Central memory CD8-positive, alpha-beta T cell (primary cell): Measurements from ENCODE around the gene PGM2L1.
"Not testable (repeated sequence)": the region's sequence is repeated elsewhere in the genome, so short reads cannot be mapped to it uniquely, and the experiment has no call there.

Experiments used
- ATAC-seq: fragments of 150-1000 bp; cut with Tn5 transposase; replicated peaks from 2 replicates; pipeline ENCODE4 v1.10.0; 2022; ENCODE audit warnings: mild to moderate bottlenecking, moderate FRiP score, moderate number of reproducible peaks; ENCODE audit not compliant: poor library complexity, severe bottlenecking; ENCODE audit errors: extremely low read depth
- DNase-seq, 2 donors: peaks; one replicate each; pipeline ENCODE4 v3.0.0; 2021; ENCODE audit warnings: low spot score in 2 of 2
- H3K27ac Mint-ChIP-seq: one replicate; pipeline ENCODE4 v1.8.0; 2022; ENCODE audit warnings: low read depth, mild to moderate bottlenecking, moderate library complexity, mixed read lengths
- H3K27me3 Mint-ChIP-seq: one replicate; pipeline ENCODE4 v1.8.0; 2022; ENCODE audit warnings: mixed read lengths
- H3K36me3 Mint-ChIP-seq: one replicate; pipeline ENCODE4 v1.8.0; 2022; ENCODE audit warnings: mild to moderate bottlenecking, moderate library complexity, mixed read lengths; ENCODE audit not compliant: insufficient read depth
- H3K4me1 Mint-ChIP-seq: one replicate; pipeline ENCODE4 v1.8.0; 2022; ENCODE audit warnings: mixed read lengths
- H3K4me3 Mint-ChIP-seq: one replicate; pipeline ENCODE4 v1.8.0; 2022; ENCODE audit warnings: mild to moderate bottlenecking, moderate library complexity, mixed read lengths
- H3K9me3 Mint-ChIP-seq: one replicate; pipeline ENCODE4 v1.8.0; 2022; ENCODE audit warnings: mixed read lengths

Gene PGM2L1

GRCh38 chr11:74418509-74418895 lies 20.3 kb upstream of the PGM2L1 start:
- no peak overlapping the region for H3K4me3 Mint-ChIP-seq
- ATAC-seq (no peak), DNase-seq (no peak)
- H3K4me1 Mint-ChIP-seq, result no peaks in the 10 kb centered on the region
- no peaks in the 10 kb centered on the region for H3K27me3 Mint-ChIP-seq
- no peak overlapping the region for H3K27ac Mint-ChIP-seq
- H3K9me3 Mint-ChIP-seq, result no peaks in the 10 kb centered on the region
- H3K36me3 Mint-ChIP-seq, result no peaks in the 10 kb centered on the region

- ATAC-seq, result no peak
- Mint-ChIP-seq H3K36me3 (no peaks in the 10 kb centered on the region), H3K27me3 (peaks cover 2% of the 10 kb centered on the region), H3K4me3 (no peak overlapping the region), H3K27ac (no peak overlapping the region), H3K4me1 (no peaks in the 10 kb centered on the region), H3K9me3 (no peaks in the 10 kb centered on the region)
- DNase-seq, result no peak
These were observed 19.8 kb upstream of the PGM2L1 start for GRCh38 chr11:74417860-74418508.

DNA sequence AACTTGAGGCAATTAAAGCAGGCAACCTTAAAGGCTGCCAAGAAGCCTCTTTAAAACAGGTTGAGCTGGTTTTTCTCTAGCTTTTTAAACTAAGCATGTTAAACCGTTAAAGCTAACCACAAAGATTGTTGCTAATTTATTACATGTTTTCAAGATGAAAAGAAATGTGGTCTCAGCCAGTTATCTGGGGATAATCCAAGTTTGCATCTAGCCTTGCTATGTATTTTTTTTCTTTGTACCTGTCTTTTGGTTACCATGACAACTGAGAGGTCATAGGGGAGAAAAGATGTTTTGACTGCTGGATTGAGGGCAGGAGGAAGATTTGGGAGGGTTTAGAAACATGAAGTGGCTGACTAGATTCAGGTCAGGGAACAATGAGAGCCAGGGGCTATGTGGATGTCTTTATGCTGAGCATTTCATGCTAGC lies 19.2 kb upstream of the PGM2L1 start:
- no peaks in the 10 kb centered on the region for H3K4me1 Mint-ChIP-seq
- peak; percentile 49 for ATAC-seq
- no peak overlapping the region for H3K4me3 Mint-ChIP-seq
- H3K27me3 Mint-ChIP-seq, result peaks cover 8% of the 10 kb centered on the region
- H3K27ac Mint-ChIP-seq, result no peak overlapping the region
- no peaks in the 10 kb centered on the region for H3K36me3 Mint-ChIP-seq
- no peaks in the 10 kb centered on the region for H3K9me3 Mint-ChIP-seq
- DNase-seq, result no peak

DNA sequence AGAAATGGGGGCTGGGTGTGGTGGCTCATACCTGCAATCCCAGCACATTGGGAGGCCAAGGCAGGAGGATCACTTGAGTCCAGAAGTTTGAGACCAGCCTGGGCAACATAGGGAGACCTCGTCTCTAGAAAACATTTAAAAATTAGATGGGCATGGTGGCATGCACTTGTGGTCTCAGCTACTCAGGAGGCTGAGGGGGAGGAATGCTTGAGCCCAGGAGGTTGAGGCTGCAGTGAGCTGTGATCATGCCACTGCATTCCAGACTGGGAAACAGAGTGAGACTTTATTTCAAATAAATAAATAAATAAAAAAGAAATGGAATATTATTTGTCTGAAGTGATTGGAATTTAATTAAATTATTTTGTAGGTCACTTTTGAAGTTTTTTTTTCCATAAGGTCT lies 18.7 kb upstream of the PGM2L1 start:
- not testable (repeated sequence) for H3K4me1 Mint-ChIP-seq, H3K4me3 Mint-ChIP-seq, H3K36me3 Mint-ChIP-seq, DNase-seq, ATAC-seq, H3K27ac Mint-ChIP-seq, H3K9me3 Mint-ChIP-seq
- peaks cover 12% of the 10 kb centered on the region for H3K27me3 Mint-ChIP-seq

DNA sequence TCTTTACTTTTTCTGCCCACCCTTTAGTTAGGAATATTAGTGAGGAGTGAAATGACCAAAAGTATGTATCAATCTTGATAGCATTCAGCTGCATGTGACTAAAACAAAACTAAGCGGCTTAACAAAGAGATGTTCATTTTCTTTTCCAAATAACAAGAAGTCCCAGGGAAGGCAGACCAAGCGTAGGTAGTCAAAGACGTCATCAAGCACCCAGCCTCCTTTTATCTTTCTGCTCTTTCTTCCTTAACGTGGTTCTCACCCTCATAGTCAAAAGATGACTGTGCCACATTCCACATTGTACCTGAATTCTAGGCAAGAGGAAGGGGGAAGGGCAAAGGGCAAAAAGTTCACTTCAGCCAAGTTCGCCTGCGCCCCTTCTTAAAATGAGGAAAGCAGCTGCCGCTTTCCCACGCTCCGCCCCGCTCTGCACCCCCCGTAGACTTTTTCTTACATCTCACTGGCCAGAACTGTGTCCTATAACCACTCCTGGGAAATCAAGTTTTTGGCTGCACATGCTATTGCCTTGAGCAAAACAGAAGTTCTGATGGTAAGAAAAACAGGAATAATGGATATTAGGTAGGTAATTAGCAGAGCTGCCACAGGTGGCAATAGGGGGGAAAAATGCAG lies 14.6 kb upstream of the PGM2L1 start:
- Mint-ChIP-seq H3K4me3 (no peak overlapping the region), H3K4me1 (no peaks in the 10 kb centered on the region), H3K9me3 (no peaks in the 10 kb centered on the region), H3K36me3 (no peaks in the 10 kb centered on the region), H3K27me3 (peaks cover 24% of the 10 kb centered on the region), H3K27ac (no peak overlapping the region)
- DNase-seq, result no peak
- ATAC-seq, result no peak

DNA sequence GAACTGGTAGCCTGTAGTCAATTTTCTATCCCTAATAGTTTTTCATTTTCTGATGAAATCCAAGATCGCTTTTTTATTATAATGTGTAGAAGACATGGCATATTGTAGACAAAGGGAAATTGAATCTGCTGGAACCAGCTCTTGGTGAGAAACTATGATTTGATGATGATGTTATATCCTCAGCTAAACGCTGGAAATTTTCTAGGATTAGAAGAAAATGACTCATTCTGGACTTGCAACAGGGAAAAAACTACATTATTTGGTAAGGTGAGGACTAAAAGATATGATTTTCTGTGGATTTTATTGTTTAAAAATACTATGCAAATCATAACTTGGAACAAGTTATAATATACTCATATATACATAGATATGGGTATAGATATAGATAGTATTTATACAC lies 14.1 kb upstream of the PGM2L1 start:
- Mint-ChIP-seq H3K4me1 (no peaks in the 10 kb centered on the region), H3K4me3 (no peak overlapping the region), H3K9me3 (no peaks in the 10 kb centered on the region), H3K27ac (no peak overlapping the region), H3K27me3 (peaks cover 24% of the 10 kb centered on the region), H3K36me3 (no peaks in the 10 kb centered on the region)
- DNase-seq, result no peak
- no peak for ATAC-seq

DNA sequence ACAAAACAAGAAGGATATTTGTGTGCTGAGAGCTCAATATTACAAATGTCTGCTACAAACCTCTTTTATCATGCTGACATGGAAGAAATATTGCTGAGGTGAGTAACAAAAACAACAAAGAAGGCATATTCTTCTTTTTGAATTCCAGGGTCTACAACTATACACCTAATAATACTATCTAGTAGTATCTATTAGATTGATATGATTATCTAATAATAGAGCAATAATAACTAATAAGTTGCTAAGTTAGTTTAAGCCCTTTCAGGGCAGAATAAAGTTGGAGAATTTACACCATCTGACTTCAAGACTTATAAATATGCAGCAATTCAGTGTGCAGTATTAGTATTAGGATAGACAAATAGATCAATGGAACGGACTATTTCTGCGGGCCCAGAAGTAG lies 11.4 kb upstream of the PGM2L1 start:
- ATAC-seq (no peak), DNase-seq (no peak)
- Mint-ChIP-seq H3K4me3 (no peak overlapping the region), H3K4me1 (no peaks in the 10 kb centered on the region), H3K36me3 (no peaks in the 10 kb centered on the region), H3K27ac (no peak overlapping the region), H3K27me3 (peaks cover 24% of the 10 kb centered on the region), H3K9me3 (no peaks in the 10 kb centered on the region)

GRCh38 chr11:74403607-74404321 lies 5.5 kb upstream of the PGM2L1 start:
- Mint-ChIP-seq H3K27ac (no peak overlapping the region), H3K27me3 (no peaks in the 10 kb centered on the region), H3K4me3 (no peak overlapping the region), H3K36me3 (no peaks in the 10 kb centered on the region), H3K9me3 (no peaks in the 10 kb centered on the region), H3K4me1 (peaks cover 6% of the 10 kb centered on the region)
- no peak for ATAC-seq
- DNase-seq, result no peak

- peaks cover 2% of the 10 kb centered on the region for H3K36me3 Mint-ChIP-seq
- no peak overlapping the region for H3K4me3 Mint-ChIP-seq
- H3K27me3 Mint-ChIP-seq, result no peaks in the 10 kb centered on the region
- ATAC-seq, result no peak
- no peaks in the 10 kb centered on the region for H3K9me3 Mint-ChIP-seq
- no peak for DNase-seq
- H3K4me1 Mint-ChIP-seq, result peaks cover 13% of the 10 kb centered on the region
- no peak overlapping the region for H3K27ac Mint-ChIP-seq
These were observed 2.4 kb upstream of the PGM2L1 start for GRCh38 chr11:74400606-74401005.

DNA sequence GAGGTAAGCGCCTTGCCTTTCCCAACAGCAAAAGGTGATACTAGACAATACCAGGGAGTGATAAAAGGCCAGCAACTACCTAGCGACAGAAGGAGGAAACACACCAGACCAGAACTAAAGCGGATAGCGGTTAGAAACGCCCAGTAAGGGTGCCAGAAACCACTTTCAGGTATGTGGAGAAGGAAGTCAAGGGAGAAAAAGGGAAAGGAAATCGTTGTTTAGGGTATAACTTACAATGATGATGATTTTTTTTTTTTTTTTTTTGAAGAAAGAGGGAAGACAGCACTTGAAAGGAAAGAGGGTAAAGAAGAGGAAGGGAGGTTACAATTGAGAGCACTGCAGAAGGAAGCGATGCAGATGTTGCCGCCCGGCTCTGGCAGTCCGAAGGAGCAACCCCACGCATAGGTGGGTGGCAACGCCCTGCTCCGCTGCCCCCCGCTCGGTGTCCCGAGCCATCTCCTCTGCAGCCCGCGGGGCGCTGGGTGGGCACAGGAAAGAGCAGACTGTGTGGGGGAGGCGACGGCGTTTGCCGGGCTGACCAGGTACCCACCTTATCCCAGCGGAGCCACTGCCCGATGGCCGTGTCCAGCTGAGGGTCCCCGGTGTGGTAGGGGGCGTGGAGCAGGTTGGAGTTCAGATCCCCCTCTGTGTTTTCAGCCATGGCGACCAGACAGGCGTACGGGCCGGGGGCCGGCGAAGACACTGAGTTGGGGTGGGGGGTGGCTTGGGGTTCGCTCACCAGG lies 561 bp downstream of the PGM2L1 start:
- Mint-ChIP-seq H3K27me3 (no peaks in the 10 kb centered on the region), H3K36me3 (peaks cover 2% of the 10 kb centered on the region), H3K9me3 (no peaks in the 10 kb centered on the region), H3K4me1 (peaks cover 20% of the 10 kb centered on the region), H3K27ac (peak overlapping the region; percentile 29), H3K4me3 (peak overlapping the region; percentile 79)
- peak; percentile 41 for ATAC-seq
- peak in 1 of 2 donors; percentile 28 for DNase-seq

- H3K9me3 Mint-ChIP-seq, result no peaks in the 10 kb centered on the region
- H3K27ac Mint-ChIP-seq, result no peak overlapping the region
- ATAC-seq (no peak), DNase-seq (no peak)
- H3K4me3 Mint-ChIP-seq, result no peak overlapping the region
- H3K4me1 Mint-ChIP-seq, result peaks cover 26% of the 10 kb centered on the region
- H3K36me3 Mint-ChIP-seq, result no peaks in the 10 kb centered on the region
- H3K27me3 Mint-ChIP-seq, result no peaks in the 10 kb centered on the region
These were observed 6.0 kb downstream of the PGM2L1 start for GRCh38 chr11:74392256-74392655.

- Mint-ChIP-seq H3K4me1 (peaks cover 25% of the 10 kb centered on the region), H3K9me3 (no peaks in the 10 kb centered on the region), H3K4me3 (no peak overlapping the region), H3K27ac (no peak overlapping the region), H3K27me3 (no peaks in the 10 kb centered on the region), H3K36me3 (no peaks in the 10 kb centered on the region)
- ATAC-seq (no peak), DNase-seq (no peak)
These were observed 7.0 kb downstream of the PGM2L1 start for GRCh38 chr11:74391193-74391592.
